Liver (tissue), 9 donors: ENCODE results near the gene DYRK1A. TPM values are rescaled to one million over a fixed set of nuclear protein-coding genes. Genes with fewer than 3 reads are reported as not detected.

Experiments
- DNase-seq: peaks from one replicate; pipeline ENCODE4 v3.0.0-alpha.2; 2017; ENCODE audit warnings: low spot score
- H3K27ac ChIP-seq, 2 donors: one replicate each; pipeline ENCODE4 v1.7.0; 2013; ENCODE audit warnings: inconsistent platforms in 2 of 2, low read length in 2 of 2, control low read depth in 1 of 2, low read depth in 1 of 2, mild to moderate bottlenecking in 1 of 2
- H3K27me3 ChIP-seq, 4 donors: one replicate each; pipeline versions ENCODE4 v1.6.1 to v1.7.0; 2013; ENCODE audit warnings: low read length in 3 of 4, inconsistent platforms in 1 of 4, mild to moderate bottlenecking in 1 of 4, moderate library complexity in 1 of 4; ENCODE audit not compliant: control insufficient read depth in 4 of 4, insufficient read depth in 4 of 4
- H3K36me3 ChIP-seq, 4 donors: one replicate each; pipeline versions ENCODE4 v1.6.1 to v1.7.0; 2013; ENCODE audit warnings: low read length in 3 of 4, mild to moderate bottlenecking in 3 of 4, low read depth in 1 of 4, moderate library complexity in 1 of 4; ENCODE audit not compliant: control insufficient read depth in 4 of 4, insufficient read depth in 3 of 4
- H3K4me1 ChIP-seq, 4 donors: one replicate each; pipeline versions ENCODE4 v1.6.1 to v1.7.0; 2013; ENCODE audit warnings: low read length in 3 of 4, mild to moderate bottlenecking in 3 of 4, moderate library complexity in 1 of 4; ENCODE audit not compliant: control insufficient read depth in 4 of 4, insufficient read depth in 4 of 4
- H3K4me3 ChIP-seq, 3 donors: one replicate each; pipeline versions ENCODE4 v1.6.1 to v1.7.0; 2013; ENCODE audit warnings: low read length in 3 of 3, control low read depth in 1 of 3, low read depth in 1 of 3, mild to moderate bottlenecking in 1 of 3
- H3K9ac ChIP-seq, 2 donors: one replicate each; pipeline ENCODE4 v1.7.0; 2013; ENCODE audit warnings: low read length in 2 of 2, mild to moderate bottlenecking in 2 of 2, moderate library complexity in 2 of 2, control low read depth in 1 of 2, low read depth in 1 of 2
- H3K9me3 ChIP-seq, 4 donors: one replicate each; pipeline versions ENCODE4 v1.6.1 to v1.7.0; 2013; ENCODE audit warnings: low read length in 3 of 4; ENCODE audit not compliant: control insufficient read depth in 4 of 4
- EGR1 ChIP-seq, 2 donors: IDR thresholded peaks; 2 replicates each; pipeline ENCODE4 v1.6.1; 2016 to 2018; ENCODE audit warnings: antibody characterized with exemption in 2 of 2, low read depth in 2 of 2
- FOXA1 ChIP-seq: IDR thresholded peaks from 2 replicates; pipeline ENCODE4 v1.6.1; 2016; ENCODE audit warnings: antibody characterized with exemption
- FOXA2 ChIP-seq: IDR thresholded peaks from 2 replicates; pipeline ENCODE4 v1.6.1; 2016; ENCODE audit warnings: antibody characterized with exemption
- HNF4A ChIP-seq, 2 donors: conservative IDR thresholded peaks; 2 replicates each; pipeline ENCODE4 v1.6.1; 2016; ENCODE audit warnings: antibody characterized with exemption in 2 of 2, mild to moderate bottlenecking in 2 of 2
- HNF4G ChIP-seq: IDR thresholded peaks from 2 replicates; pipeline ENCODE4 v1.6.1; 2016; ENCODE audit warnings: antibody characterized with exemption
- JUND ChIP-seq, 2 donors: IDR thresholded peaks; 2 replicates each; pipeline ENCODE4 v1.6.1; 2016; ENCODE audit warnings: antibody characterized with exemption in 2 of 2
- NR2F2 ChIP-seq: IDR thresholded peaks from 2 replicates; pipeline ENCODE4 v1.6.1; 2016; ENCODE audit warnings: antibody characterized with exemption
- RXRA ChIP-seq, 2 donors: IDR thresholded peaks; 2 replicates each; pipeline ENCODE4 v1.6.1; 2017 to 2018; ENCODE audit warnings: antibody characterized with exemption in 2 of 2, mild to moderate bottlenecking in 1 of 2
- SP1 ChIP-seq: IDR thresholded peaks from 2 replicates; pipeline ENCODE4 v1.6.1; 2018; ENCODE audit warnings: antibody characterized with exemption, mild to moderate bottlenecking
- TAF1 ChIP-seq: conservative IDR thresholded peaks from 2 replicates; pipeline ENCODE4 v1.6.1; 2016; ENCODE audit warnings: antibody characterized with exemption, mild to moderate bottlenecking
- YY1 ChIP-seq: IDR thresholded peaks from 2 replicates; pipeline ENCODE4 v1.6.1; 2016; ENCODE audit warnings: antibody characterized with exemption, mild to moderate bottlenecking
- WGBS: extraction: QIAGEN DNeasy Blood & Tissue Kit; methylation state at CpG from one replicate; pipeline ENCODE4 v1.1.7; 2013; 5-methylcytosine and 5-hydroxymethylcytosine counted together
- polyA plus RNA-seq, 2 donors: library from polyadenylated mRNA; stranded (reverse) in 1 of 2; unstranded in 1 of 2; fragments of 200-250 nt in 1 of 2; fragments of >200 nt in 1 of 2; fragmentation: Nextera tagmentation in 1 of 2; extraction: Ambion mirVana in 1 of 2; gene quantifications; one replicate each; pipeline versions ENCODE4 v1.2.1 to v1.2.3, GENCODE V29; 2013 to 2015
- total RNA-seq, 2 donors: library from RNA; depleted of rRNA; stranded (reverse); fragments of >200 nt; gene quantifications; one replicate each; pipeline ENCODE4 v1.2.3, GENCODE V29; 2014
- TF ChIP-seq, protein P1 (sequence below): IDR thresholded peaks from 2 replicates; pipeline ENCODE4 v1.6.1; 2016; ENCODE audit warnings: antibody characterized with exemption, mild to moderate bottlenecking
- TF ChIP-seq, protein P2 (sequence below): IDR thresholded peaks from 2 replicates; pipeline ENCODE4 v1.6.1; 2016; ENCODE audit warnings: antibody characterized with exemption
- TF ChIP-seq, protein P3 (sequence below): IDR thresholded peaks from 2 replicates; pipeline ENCODE4 v1.6.1; 2016; ENCODE audit warnings: antibody characterized with exemption
- donor health status: healthy.
- donor health status: healthy.
- donor health status: healthy.
- donor health status: healthy.
- donor health status: healthy.

Gene DYRK1A
- total and polyA plus RNA-seq, 4 donors: 5.1 to 58.3 (median 22.9) TPM

DNA sequence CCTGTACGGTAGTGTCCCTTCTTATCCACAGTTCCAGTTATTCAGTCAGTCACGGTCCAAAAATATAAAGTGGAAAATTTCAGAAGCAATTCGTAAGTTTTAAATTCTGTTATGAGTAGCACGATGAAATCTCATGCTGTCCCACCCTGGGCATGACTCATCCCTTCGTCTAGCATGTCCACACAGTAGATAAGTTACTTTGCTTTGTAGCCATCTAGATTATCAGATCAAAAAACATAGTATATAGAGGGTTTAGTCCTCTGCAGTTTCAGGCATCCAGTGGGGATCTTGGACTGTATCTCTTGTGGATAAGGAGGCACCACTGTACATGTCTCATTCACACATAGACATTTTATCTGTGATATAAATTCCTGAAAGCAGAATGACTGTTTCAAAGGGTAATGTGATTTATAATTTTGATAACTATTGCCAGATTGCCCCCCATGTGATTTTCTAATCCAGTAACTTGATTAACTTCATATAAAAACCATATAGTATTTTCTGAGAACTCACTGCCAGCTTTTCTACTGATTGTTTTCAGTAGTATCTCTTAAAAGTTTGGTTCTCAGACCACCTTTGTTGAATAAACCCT is 143.3 kb downstream of the DYRK1A start (continued):
- TF ChIP-seq, protein P1, sequence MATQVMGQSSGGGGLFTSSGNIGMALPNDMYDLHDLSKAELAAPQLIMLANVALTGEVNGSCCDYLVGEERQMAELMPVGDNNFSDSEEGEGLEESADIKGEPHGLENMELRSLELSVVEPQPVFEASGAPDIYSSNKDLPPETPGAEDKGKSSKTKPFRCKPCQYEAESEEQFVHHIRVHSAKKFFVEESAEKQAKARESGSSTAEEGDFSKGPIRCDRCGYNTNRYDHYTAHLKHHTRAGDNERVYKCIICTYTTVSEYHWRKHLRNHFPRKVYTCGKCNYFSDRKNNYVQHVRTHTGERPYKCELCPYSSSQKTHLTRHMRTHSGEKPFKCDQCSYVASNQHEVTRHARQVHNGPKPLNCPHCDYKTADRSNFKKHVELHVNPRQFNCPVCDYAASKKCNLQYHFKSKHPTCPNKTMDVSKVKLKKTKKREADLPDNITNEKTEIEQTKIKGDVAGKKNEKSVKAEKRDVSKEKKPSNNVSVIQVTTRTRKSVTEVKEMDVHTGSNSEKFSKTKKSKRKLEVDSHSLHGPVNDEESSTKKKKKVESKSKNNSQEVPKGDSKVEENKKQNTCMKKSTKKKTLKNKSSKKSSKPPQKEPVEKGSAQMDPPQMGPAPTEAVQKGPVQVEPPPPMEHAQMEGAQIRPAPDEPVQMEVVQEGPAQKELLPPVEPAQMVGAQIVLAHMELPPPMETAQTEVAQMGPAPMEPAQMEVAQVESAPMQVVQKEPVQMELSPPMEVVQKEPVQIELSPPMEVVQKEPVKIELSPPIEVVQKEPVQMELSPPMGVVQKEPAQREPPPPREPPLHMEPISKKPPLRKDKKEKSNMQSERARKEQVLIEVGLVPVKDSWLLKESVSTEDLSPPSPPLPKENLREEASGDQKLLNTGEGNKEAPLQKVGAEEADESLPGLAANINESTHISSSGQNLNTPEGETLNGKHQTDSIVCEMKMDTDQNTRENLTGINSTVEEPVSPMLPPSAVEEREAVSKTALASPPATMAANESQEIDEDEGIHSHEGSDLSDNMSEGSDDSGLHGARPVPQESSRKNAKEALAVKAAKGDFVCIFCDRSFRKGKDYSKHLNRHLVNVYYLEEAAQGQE: no peak

DNA sequence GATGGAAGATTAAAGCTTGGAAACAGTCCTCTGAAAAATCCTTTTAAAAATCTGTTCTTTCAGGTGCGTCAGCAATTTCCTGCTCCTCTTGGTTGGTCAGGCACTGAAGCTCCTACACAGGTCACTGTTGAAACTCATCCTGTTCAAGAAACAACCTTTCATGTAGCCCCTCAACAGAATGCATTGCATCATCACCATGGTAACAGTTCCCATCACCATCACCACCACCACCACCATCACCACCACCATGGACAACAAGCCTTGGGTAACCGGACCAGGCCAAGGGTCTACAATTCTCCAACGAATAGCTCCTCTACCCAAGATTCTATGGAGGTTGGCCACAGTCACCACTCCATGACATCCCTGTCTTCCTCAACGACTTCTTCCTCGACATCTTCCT is 145.3 kb downstream of the DYRK1A start:
- no peak overlapping the region for H3K9ac ChIP-seq
- no peak overlapping the region for H3K4me3 ChIP-seq
- TF ChIP-seq EGR1 (IDR thresholded peaks at IDR 0.05; ENCODE audit: low read depth in 2 of 2) (no peak), HNF4A (conservative IDR thresholded peaks at IDR 0.05) (no peak)
- no peaks in the 10 kb centered on the region for H3K4me1 ChIP-seq
- no peaks in the 10 kb centered on the region for H3K27me3 ChIP-seq
- peaks cover 9 to 57% (median 43%) of the 10 kb centered on the region in 4 donors for H3K36me3 ChIP-seq
- H3K9me3 ChIP-seq: no peaks in the 10 kb centered on the region
- no peak for DNase-seq
- no peak overlapping the region for H3K27ac ChIP-seq
- 98% methylated on average over 5 of the region's 5 CpGs for WGBS

- WGBS: 82% methylated on average over 3 of the region's 3 CpGs
Measured at GRCh38 chr21:37513383-37513782, 146.8 kb downstream of the DYRK1A start.

GRCh38 chr21:37514038-37514667 is 147.6 kb downstream of the DYRK1A start:
- Histone ChIP-seq H3K27me3 (no peaks in the 10 kb centered on the region), H3K27ac (no peak overlapping the region), H3K36me3 (peaks cover 9 to 41% (median 31%) of the 10 kb centered on the region in 4 donors), H3K4me3 (no peak overlapping the region), H3K9ac (no peak overlapping the region), H3K4me1 (no peaks in the 10 kb centered on the region), H3K9me3 (no peaks in the 10 kb centered on the region)
- WGBS: 76% methylated on average over 8 of the region's 8 CpGs
- DNase-seq: no peak
- TF ChIP-seq RXRA (IDR thresholded peaks at IDR 0.05) (no peak), EGR1 (IDR thresholded peaks at IDR 0.05; ENCODE audit: low read depth in 2 of 2) (no peak), HNF4G (no peak), NR2F2 (no peak), FOXA1 (no peak), JUND (IDR thresholded peaks at IDR 0.05) (no peak), HNF4A (conservative IDR thresholded peaks at IDR 0.05) (no peak), SP1 (no peak), FOXA2 (no peak), YY1 (no peak), TAF1 (no peak)
- TF ChIP-seq, protein P2, sequence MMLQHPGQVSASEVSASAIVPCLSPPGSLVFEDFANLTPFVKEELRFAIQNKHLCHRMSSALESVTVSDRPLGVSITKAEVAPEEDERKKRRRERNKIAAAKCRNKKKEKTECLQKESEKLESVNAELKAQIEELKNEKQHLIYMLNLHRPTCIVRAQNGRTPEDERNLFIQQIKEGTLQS: no peak
- TF ChIP-seq, protein P1: no peak
- TF ChIP-seq, protein P3, sequence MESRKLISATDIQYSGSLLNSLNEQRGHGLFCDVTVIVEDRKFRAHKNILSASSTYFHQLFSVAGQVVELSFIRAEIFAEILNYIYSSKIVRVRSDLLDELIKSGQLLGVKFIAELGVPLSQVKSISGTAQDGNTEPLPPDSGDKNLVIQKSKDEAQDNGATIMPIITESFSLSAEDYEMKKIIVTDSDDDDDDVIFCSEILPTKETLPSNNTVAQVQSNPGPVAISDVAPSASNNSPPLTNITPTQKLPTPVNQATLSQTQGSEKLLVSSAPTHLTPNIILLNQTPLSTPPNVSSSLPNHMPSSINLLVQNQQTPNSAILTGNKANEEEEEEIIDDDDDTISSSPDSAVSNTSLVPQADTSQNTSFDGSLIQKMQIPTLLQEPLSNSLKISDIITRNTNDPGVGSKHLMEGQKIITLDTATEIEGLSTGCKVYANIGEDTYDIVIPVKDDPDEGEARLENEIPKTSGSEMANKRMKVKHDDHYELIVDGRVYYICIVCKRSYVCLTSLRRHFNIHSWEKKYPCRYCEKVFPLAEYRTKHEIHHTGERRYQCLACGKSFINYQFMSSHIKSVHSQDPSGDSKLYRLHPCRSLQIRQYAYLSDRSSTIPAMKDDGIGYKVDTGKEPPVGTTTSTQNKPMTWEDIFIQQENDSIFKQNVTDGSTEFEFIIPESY: no peak

More at GRCh38 chr21:37513383-37513782, 146.8 kb downstream of the DYRK1A start:
- H3K9me3 ChIP-seq: no peaks in the 10 kb centered on the region
- no peak overlapping the region for H3K27ac ChIP-seq
- TF ChIP-seq FOXA2 (no peak), EGR1 (IDR thresholded peaks at IDR 0.05; ENCODE audit: low read depth in 2 of 2) (no peak), HNF4G (no peak), HNF4A (conservative IDR thresholded peaks at IDR 0.05) (no peak)
- H3K27me3 ChIP-seq: no peaks in the 10 kb centered on the region
- DNase-seq: no peak
- no peak overlapping the region for H3K9ac ChIP-seq
- H3K4me1 ChIP-seq: no peaks in the 10 kb centered on the region
- H3K4me3 ChIP-seq: no peak overlapping the region
- H3K36me3 ChIP-seq: peaks cover 9 to 48% (median 35%) of the 10 kb centered on the region in 4 donors
